ENCODE data around the gene ZCCHC10. TPM values are rescaled to one million over a fixed set of nuclear protein-coding genes. Genes with fewer than 3 reads are reported as not detected.

The ZCCHC10 gene
- total and polyA plus RNA-seq, 2 of the 4 experiments (the other 2 are of a cell fraction) = 4.1 to 20.4 TPM

DNA sequence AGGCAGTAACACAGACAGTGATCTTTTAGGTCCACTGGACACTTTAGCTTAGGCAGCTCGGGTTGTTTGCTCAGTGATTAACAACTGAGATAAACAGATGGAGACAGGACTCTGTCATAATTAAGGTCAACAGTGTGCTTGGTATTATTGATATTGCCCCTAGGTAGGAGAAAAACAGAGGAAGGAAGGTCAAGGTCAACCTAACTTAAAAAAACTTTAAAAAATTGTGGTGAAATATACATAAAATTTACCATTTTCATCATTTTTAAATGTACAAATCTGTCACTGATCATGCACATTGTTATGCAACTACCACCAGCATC, 23.3 kb upstream of the ZCCHC10 start:
- H3K27ac ChIP-seq (ENCODE audit: insufficient read depth, low read length) = no peak overlapping the region
- peaks cover 5% of the 10 kb centered on the region for H3K4me1 ChIP-seq (ENCODE audit: control insufficient read depth, insufficient read depth, low read length)
- peak overlapping the region; percentile 62; the same call in 1 of the 2 replicates for H3K14ac ChIP-seq (replicated peaks; ENCODE audit: low read depth, low read length)
- H2BK5ac ChIP-seq (ENCODE audit: low read depth, low read length, poor library complexity, severe bottlenecking) = peak overlapping the region; percentile 61
- TF ChIP-seq CEBPB (IDR thresholded peaks at IDR 0.05; ENCODE audit: low read depth, low read length) (no peak), RCOR1 (IDR thresholded peaks at IDR 0.05; ENCODE audit: insufficient replicate concordance, low read length) (no peak), MAZ (IDR thresholded peaks at IDR 0.05; ENCODE audit: borderline replicate concordance, low read depth, low read length) (no peak), NFE2L2 (IDR thresholded peaks at IDR 0.05; ENCODE audit: low read depth, low read length) (no peak)
- TF ChIP-seq, protein P1, sequence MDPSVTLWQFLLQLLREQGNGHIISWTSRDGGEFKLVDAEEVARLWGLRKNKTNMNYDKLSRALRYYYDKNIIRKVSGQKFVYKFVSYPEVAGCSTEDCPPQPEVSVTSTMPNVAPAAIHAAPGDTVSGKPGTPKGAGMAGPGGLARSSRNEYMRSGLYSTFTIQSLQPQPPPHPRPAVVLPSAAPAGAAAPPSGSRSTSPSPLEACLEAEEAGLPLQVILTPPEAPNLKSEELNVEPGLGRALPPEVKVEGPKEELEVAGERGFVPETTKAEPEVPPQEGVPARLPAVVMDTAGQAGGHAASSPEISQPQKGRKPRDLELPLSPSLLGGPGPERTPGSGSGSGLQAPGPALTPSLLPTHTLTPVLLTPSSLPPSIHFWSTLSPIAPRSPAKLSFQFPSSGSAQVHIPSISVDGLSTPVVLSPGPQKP (IDR thresholded peaks at IDR 0.05; ENCODE audit: borderline replicate concordance, low read depth, low read length) = no peak
- DNase-seq (no peak), ATAC-seq (ENCODE audit: low read depth) (no peak)
- in situ Hi-C loops (cut with MboI; ENCODE audit: low sequenced_read_pairs) (no loop called here), dilution Hi-C loops (cut with HindIII; ENCODE audit: low sequenced_read_pairs, unreplicated experiment) (no loop called here), intact Hi-C loops (cut with micrococcal nuclease) (loop anchor here (2.0 kb wide), 2 partner anchors 23 to 87 kb away; partner anchors contain the start of genes AFF4 and ZCCHC10)
- no peak overlapping the region for H3K56ac ChIP-seq (ENCODE audit: extremely low read depth, insufficient read depth, low read length)
- peaks cover 11% of the 10 kb centered on the region for H3K9me1 ChIP-seq (ENCODE audit: insufficient read depth, low read length)
- H2BK20ac ChIP-seq (ENCODE audit: low read depth, low read length) = no peak overlapping the region; the same call in 1 of the 2 replicates
- H3K4me2 ChIP-seq (ENCODE audit: low read depth, low read length) = peak overlapping the region; percentile 77; the same call in 1 of the 2 replicates
- CTCF ChIA-PET = no interaction called here
- peak overlapping the region; percentile 32; the same call in 1 of the 2 replicates for H3K18ac ChIP-seq (ENCODE audit: low read depth, low read length)
- BruUV-seq (replicated peaks) = no TSS peak
- H3K79me1 ChIP-seq (ENCODE audit: low read depth in 1 of 2, low read length in 2 of 2) = peaks cover 15 to 32% of the 10 kb centered on the region in 2 experiments
- 17% methylated on average over 1 of the region's 1 CpG; no CpG with 5 or more reads in 1 of the 2 experiments for WGBS, 2 experiments (ENCODE audit: extremely low coverage in 2 of 2, insufficient read length in 1 of 2)
- no peaks in the 10 kb centered on the region for H3K9me3 ChIP-seq (ENCODE audit: control insufficient read depth, insufficient read depth, low read length)
- peak overlapping the region; percentile 21; the same call in 1 of the 2 replicates for H4K5ac ChIP-seq (ENCODE audit: low read depth, low read length)
- H4K91ac ChIP-seq (ENCODE audit: insufficient read depth, low read depth, low read length) = no peak overlapping the region
- peak overlapping the region in 1 of 2 experiments; percentile 40; a peak in 1 of 4 replicates for H4K8ac ChIP-seq (ENCODE audit: low read depth in 2 of 2, low read length in 2 of 2)
- peak overlapping the region; percentile 66; the same call in 1 of the 3 replicates for H2BK15ac ChIP-seq (ENCODE audit: low read depth, low read length)
- peaks cover 28% of the 10 kb centered on the region for H4K20me1 ChIP-seq (ENCODE audit: insufficient read depth, low read length)
- H3K36me3 ChIP-seq (ENCODE audit: control insufficient read depth, insufficient read depth, low read length) = no peaks in the 10 kb centered on the region
- peak overlapping the region; percentile 78; the same call in 1 of the 2 replicates for H2AK5ac ChIP-seq (ENCODE audit: low read depth, low read length)
- POLR2A ChIA-PET (ENCODE audit: unreplicated experiment) = no interaction called here
- H2AK9ac ChIP-seq (replicated peaks; ENCODE audit: low read depth, low read length, poor library complexity) = no peak overlapping the region
- H3K4me3 ChIP-seq (ENCODE audit: insufficient read depth, low read depth, low read length) = no peak overlapping the region
- H3K23ac ChIP-seq (ENCODE audit: low read depth, low read length) = peak overlapping the region; percentile 75; the same call in 1 of the 2 replicates
- no peak overlapping the region for H2AFZ ChIP-seq (replicated peaks; ENCODE audit: low read length, poor library complexity)
- H3K27me3 ChIP-seq (ENCODE audit: control insufficient read depth, insufficient read depth, low read length) = no peaks in the 10 kb centered on the region
- peak overlapping the region; percentile 33; the same call in 1 of the 2 replicates for H3K4ac ChIP-seq (ENCODE audit: low read depth, low read length)
- H3K9ac ChIP-seq (ENCODE audit: low read depth, low read length) = no peak overlapping the region
- 0 out of 2 replicates have a peak overlapping the region, but pooled peaks have one; percentile 17 for H2BK120ac ChIP-seq (ENCODE audit: low read depth, low read length)
